RCC 7860 (cell line): Measurements from ENCODE around the gene TOMM40.
A peak's percentile ranks its signal among the peaks of the same experiment; 100 is the strongest.
"Not testable (repeated sequence)": the region's sequence is repeated elsewhere in the genome, so short reads cannot be mapped to it uniquely, and the experiment has no call there.

Source experiments
- DNase-seq: peaks from one replicate; pipeline ENCODE4 v3.0.0-alpha.2; 2015; ENCODE audit warnings: low spot score
- FAIRE-seq: peaks from 2 replicates; lab custom pipeline; 2012; peaks lifted over from hg19 to GRCh38; lab: Jason Lieb, UNC

The TOMM40 gene

DNA sequence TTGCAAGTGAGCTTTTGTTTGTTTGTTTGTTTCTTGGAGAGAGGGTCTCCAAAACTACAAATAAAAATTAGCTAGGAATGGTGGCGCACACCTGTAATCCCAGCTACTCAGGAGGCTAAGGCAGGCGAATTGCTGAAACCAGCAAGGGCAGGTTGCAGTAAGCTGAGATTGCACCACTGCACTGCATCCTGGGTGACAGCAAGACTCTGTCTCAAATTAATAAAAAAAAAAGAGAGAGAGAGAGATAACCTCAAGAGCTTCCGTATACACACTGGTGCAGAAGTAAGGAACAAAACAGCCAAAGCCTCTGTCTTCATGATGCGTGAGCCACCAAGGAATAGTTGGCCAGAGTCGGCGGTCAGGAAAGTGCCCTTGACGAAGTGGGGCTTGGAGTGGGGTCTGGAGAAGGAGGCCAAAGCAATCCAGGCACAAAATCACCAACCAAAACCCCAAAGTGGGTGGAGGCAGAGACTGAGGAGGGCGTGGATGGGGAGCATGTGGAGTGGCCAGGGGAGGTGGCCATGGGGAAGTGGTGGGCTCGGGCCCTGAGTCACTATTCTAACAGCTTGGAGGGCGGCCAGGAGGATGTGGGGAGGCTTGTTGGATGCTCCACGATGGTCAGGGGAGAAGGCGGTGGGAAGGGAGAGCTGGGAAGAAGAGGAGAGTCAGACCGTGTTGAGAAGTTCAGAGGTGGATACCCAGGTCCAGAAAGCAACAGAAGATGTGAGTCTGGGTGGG lies 21.2 kb upstream of the TOMM40 start:
- no peak for FAIRE-seq

DNA sequence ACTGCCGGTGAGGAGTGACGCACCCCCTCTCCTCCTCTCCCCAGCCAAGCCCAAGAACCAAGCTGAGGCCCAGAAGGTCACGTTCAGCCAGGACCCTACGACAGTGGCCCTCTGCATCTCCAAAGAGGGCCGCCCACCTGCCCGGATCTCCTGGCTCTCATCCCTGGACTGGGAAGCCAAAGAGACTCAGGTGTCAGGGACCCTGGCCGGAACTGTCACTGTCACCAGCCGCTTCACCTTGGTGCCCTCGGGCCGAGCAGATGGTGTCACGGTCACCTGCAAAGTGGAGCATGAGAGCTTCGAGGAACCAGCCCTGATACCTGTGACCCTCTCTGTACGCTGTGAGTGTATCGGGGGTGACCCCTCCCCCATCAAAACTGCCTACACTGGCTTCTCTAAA lies 19.2 kb upstream of the TOMM40 start:
- FAIRE-seq (no peak), DNase-seq (no peak)

More for the DNA sequence above, 21.2 kb upstream of the TOMM40 start:
- peak; percentile 20 for DNase-seq

GRCh38 chr19:44872661-44873060 lies 18.4 kb upstream of the TOMM40 start:
- no peak for FAIRE-seq
- no peak for DNase-seq

DNA sequence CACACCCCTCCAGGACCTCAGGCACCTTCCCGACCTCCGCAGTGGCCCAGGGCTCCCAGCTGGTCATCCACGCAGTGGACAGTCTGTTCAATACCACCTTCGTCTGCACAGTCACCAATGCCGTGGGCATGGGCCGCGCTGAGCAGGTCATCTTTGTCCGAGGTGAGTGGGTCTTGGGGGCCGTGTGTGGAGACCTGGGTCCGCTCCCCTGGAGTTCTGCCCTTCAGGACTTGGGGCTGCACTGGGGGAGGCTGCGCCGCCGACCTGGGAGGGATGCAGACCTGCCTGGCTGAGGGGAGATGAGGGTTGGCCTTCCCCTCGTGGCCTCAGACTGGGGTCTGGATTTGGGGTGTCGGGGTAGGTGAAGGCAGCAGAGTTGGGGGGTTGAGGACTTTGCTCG lies 16.7 kb upstream of the TOMM40 start:
- FAIRE-seq (no peak), DNase-seq (no peak)

DNA sequence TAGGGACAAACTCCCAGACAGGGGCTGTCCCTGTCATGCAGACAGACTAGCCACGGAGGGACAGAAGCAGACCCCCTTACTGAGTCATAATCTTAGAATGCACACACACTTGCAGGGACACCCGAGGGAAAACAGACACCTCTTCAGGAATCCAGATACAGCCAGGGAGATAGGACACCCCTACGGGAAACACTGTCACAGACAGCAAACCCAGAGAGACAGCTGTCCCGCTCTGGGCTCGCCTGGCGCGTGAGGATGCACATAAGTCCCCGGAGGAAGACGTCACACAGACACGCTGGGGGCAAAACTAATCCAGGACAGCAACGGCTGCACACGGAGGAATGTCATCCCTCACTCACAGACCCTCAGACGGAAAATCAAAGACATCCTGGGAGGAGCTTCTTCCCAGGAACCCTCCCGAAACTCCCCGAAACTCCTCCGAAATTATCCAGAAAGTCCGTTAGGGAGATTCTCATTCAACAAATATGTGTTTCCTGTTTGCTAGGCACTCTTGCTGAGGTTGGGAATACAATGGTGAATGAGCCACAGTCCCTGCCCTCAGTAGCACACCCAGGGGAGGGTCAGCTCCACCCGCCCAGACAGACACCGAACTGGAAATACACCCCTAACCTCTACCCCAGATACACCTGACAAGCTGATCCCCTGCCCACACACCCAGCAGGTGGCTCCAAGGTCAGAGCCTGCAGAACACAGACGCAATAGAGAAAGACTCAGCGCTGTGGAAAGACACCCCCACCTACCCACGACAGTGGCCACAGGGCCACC lies 15.2 kb upstream of the TOMM40 start:
- DNase-seq: no peak
- FAIRE-seq: no peak

GRCh38 chr19:44876930-44877535 lies 14.0 kb upstream of the TOMM40 start:
- DNase-seq (no peak), FAIRE-seq (no peak)

DNA sequence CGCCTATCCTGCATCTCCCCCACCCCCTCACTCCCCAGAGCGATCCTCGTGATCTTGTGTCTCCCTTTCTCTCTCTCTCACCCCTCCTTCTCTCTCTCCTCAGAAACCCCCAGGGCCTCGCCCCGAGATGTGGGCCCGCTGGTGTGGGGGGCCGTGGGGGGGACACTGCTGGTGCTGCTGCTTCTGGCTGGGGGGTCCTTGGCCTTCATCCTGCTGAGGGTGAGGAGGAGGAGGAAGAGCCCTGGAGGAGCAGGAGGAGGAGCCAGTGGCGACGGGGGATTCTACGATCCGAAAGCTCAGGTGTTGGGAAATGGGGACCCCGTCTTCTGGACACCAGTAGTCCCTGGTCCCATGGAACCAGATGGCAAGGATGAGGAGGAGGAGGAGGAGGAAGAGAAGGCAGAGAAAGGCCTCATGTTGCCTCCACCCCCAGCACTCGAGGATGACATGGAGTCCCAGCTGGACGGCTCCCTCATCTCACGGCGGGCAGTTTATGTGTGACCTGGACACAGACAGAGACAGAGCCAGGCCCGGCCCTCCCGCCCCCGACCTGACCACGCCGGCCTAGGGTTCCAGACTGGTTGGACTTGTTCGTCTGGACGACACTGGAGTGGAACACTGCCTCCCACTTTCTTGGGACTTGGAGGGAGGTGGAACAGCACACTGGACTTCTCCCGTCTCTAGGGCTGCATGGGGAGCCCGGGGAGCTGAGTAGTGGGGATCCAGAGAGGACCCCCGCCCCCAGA lies 12.8 kb upstream of the TOMM40 start:
- DNase-seq: no peak
- FAIRE-seq: no peak

DNA sequence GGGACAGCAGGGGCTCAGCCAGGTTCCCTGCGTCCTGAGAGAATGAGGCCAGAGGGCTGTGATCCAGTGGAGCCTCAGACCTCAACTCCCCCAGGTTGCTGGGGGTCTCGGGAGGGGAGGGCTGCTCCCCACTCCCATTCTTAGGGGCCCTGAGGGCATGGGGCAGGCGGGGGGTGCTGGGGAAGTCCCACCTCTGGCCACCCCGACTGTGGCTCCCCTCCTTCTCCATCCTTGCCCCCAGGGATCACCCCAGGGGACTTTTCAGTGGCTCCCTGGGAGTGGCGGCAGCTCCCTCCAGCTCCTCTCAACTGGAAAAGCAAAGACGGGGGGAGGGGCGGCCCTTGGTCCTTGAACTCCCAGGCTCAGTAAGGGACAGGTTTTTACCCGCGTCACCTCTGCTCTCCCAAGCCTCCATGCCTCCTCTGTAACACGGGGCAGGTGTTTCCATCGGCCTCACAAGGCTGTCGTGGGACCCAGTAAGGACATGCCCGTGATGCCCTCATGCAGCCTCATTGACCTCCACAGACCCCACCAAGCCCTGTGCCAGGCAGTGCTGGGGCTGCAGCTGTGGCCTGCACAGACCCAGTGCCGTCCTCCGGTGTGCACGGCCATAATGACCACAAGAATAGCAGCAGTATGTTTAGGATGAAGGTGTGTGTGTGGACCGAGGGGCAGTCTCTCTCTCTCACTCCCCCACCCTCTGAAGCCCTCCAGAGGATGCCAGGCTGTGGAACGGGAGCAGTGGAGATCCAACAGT lies 11.6 kb upstream of the TOMM40 start:
- no peak for DNase-seq
- FAIRE-seq: no peak

- DNase-seq (no peak), FAIRE-seq (no peak)
These were observed 9.0 kb upstream of the TOMM40 start for GRCh38 chr19:44882063-44882462.

GRCh38 chr19:44882619-44883397 lies 8.2 kb upstream of the TOMM40 start:
- not testable (repeated sequence) for FAIRE-seq, DNase-seq

GRCh38 chr19:44883922-44884321 lies 7.1 kb upstream of the TOMM40 start:
- no peak for DNase-seq
- no peak for FAIRE-seq

- DNase-seq: no peak
- no peak for FAIRE-seq
These were observed 6.5 kb upstream of the TOMM40 start for GRCh38 chr19:44884566-44884965.

- no peak for FAIRE-seq
These were observed 4.9 kb upstream of the TOMM40 start for GRCh38 chr19:44886141-44886540.

GRCh38 chr19:44887648-44888047 lies 3.4 kb upstream of the TOMM40 start:
- DNase-seq: no peak
- FAIRE-seq: no peak

More at GRCh38 chr19:44886141-44886540, 4.9 kb upstream of the TOMM40 start:
- no peak for DNase-seq

- not testable (repeated sequence) for DNase-seq, FAIRE-seq
These were observed 2.7 kb upstream of the TOMM40 start for GRCh38 chr19:44888335-44888734.

GRCh38 chr19:44889830-44890365 lies 1.2 kb upstream of the TOMM40 start:
- FAIRE-seq: no peak
- DNase-seq: no peak

- FAIRE-seq (peak; percentile 91), DNase-seq (peak; percentile 99)
These were observed 563 bp upstream of the TOMM40 start for GRCh38 chr19:44890366-44891015.

- DNase-seq (no peak), FAIRE-seq (no peak)
These were observed 1.9 kb downstream of the TOMM40 start for GRCh38 chr19:44892932-44893331.
